HepG2 (cell line): ENCODE results near the gene RNF114. TPM values are rescaled to one million over a fixed set of nuclear protein-coding genes. Genes with fewer than 3 reads are reported as not detected.
A peak's percentile ranks its signal among the peaks of the same experiment; 100 is the strongest.

Source experiments
- ATAC-seq: fragments of 200-7000 bp; cut with Tn5 transposase; 3 replicates; pipeline ENCODE4 v1.9.1; 2020; ENCODE audit warnings: mild to moderate bottlenecking, moderate library complexity
- BruUV-seq: library from RNA; stranded (reverse); fragments of 400-500 nt; replicated peaks from 2 replicates; lab custom pipeline; 2021; lab: Mats Ljungman, UMichigan
- CTCF ChIA-PET: fragments of 300-600 bp; formaldehyde crosslinking; extraction: SDS; loops from one replicate; lab custom pipeline; 2021; ENCODE audit warnings: low total read pairs, inconsistent platforms, low intra/inter-chr PET ratio; lab: Yijun Ruan, JAX
- POLR2A ChIA-PET: fragments of 350-600 bp; sonication (Branson Sonifier 250); formaldehyde crosslinking; loops from one replicate; lab custom pipeline; 2020; ENCODE audit warnings: antibody characterized with exemption, inconsistent platforms; lab: Yijun Ruan, JAX
- DNase-seq: peaks from one replicate; pipeline ENCODE4 v3.0.0-alpha.2; 2015; ENCODE audit warnings: low spot score
- FAIRE-seq: peaks from 3 replicates; lab custom pipeline; 2011; peaks lifted over from hg19 to GRCh38; lab: Jason Lieb, UNC
- H2AFZ ChIP-seq: one replicate; pipeline ENCODE4 v1.6.1; 2011; ENCODE audit warnings: low read length, inconsistent platforms
- H3K27ac ChIP-seq: fragments of 300-600 bp; 3 replicates; pipeline ENCODE4 v1.8.0; 2011; ENCODE audit warnings: mixed run types, mild to moderate bottlenecking, mixed read lengths, low read length, inconsistent platforms; ENCODE audit not compliant: insufficient read depth; ENCODE audit errors: extremely low read length
- H3K27me3 ChIP-seq, 2 experiments: fragments of 200-600 bp in 1 of 2; 2 replicates in 1 of 2; 3 replicates in 1 of 2; pipeline versions ENCODE4 v1.6.0 to v1.8.0; 2011; ENCODE audit warnings: low read length in 2 of 2, mild to moderate bottlenecking in 2 of 2, moderate library complexity in 2 of 2, inconsistent platforms in 1 of 2; ENCODE audit not compliant: insufficient read depth in 2 of 2, control insufficient read depth in 1 of 2
- H3K36me3 ChIP-seq, 2 experiments: fragments of 200-600 bp in 1 of 2; replicated peaks in 1 of 2; 2 replicates in 1 of 2; 3 replicates in 1 of 2; pipeline versions ENCODE4 v1.5.1 to v1.8.0; 2011; ENCODE audit warnings: low read length in 2 of 2, inconsistent platforms in 1 of 2; ENCODE audit not compliant: insufficient read depth in 2 of 2, control insufficient read depth in 1 of 2
- H3K4me1 ChIP-seq: 2 replicates; pipeline ENCODE4 v1.5.1; 2012; ENCODE audit warnings: low read length, inconsistent platforms; ENCODE audit not compliant: insufficient read depth
- H3K4me2 ChIP-seq: 2 replicates; pipeline ENCODE4 v1.6.0; 2011; ENCODE audit warnings: low read depth, low read length, inconsistent platforms
- H3K4me3 ChIP-seq, 3 experiments: fragments of 200-600 bp in 1 of 3; sonication (generic), shearing (Covaris generic) in 1 of 3; replicated peaks in 1 of 3; 2 replicates each; pipeline ENCODE4 v1.5.1; 2011 to 2016; ENCODE audit warnings: low read length in 3 of 3, inconsistent platforms in 2 of 3, low read depth in 2 of 3, mild to moderate bottlenecking in 2 of 3, control low read depth in 1 of 3, mixed read lengths in 1 of 3; ENCODE audit not compliant: insufficient read depth in 1 of 3
- H3K79me2 ChIP-seq: one replicate; pipeline ENCODE4 v1.6.1; 2011; ENCODE audit warnings: low read length, inconsistent platforms; ENCODE audit not compliant: insufficient read depth
- H3K9ac ChIP-seq: 2 replicates; pipeline ENCODE4 v1.6.0; 2011; ENCODE audit warnings: mild to moderate bottlenecking, low read depth, low read length, inconsistent platforms; ENCODE audit not compliant: insufficient read depth
- H3K9me3 ChIP-seq: 2 replicates; pipeline ENCODE4 v1.5.1; 2012; ENCODE audit warnings: mild to moderate bottlenecking, low read length
- H4K20me1 ChIP-seq: 2 replicates; pipeline ENCODE4 v1.6.0; 2011; ENCODE audit warnings: inconsistent platforms, mild to moderate bottlenecking, low read length, moderate library complexity; ENCODE audit not compliant: insufficient read depth
- ATRX ChIP-seq: sonication (generic); formaldehyde crosslinking; IDR thresholded peaks from 2 replicates; pipeline ENCODE4 v1.4.0; 2020; ENCODE audit warnings: missing genetic modification reagents, borderline replicate concordance
- E2F2 ChIP-seq: sonication (generic); formaldehyde crosslinking; IDR thresholded peaks from 2 replicates; pipeline ENCODE4 v1.4.0; 2020; ENCODE audit warnings: missing genetic modification reagents, borderline replicate concordance
- FOXA1 ChIP-seq, 2 experiments: fragments of 450-650 bp in 1 of 2; sonication (generic) in 1 of 2; formaldehyde crosslinking in 1 of 2; IDR thresholded peaks; 2 replicates each; pipeline versions ENCODE4 v1.4.0 to v1.6.1; 2016 to 2020; ENCODE audit warnings: missing genetic modification reagents in 1 of 2
- FOXP1 ChIP-seq, 2 experiments: fragments of 450-650 bp in 1 of 2; IDR thresholded peaks; 2 replicates each; pipeline ENCODE4 v1.6.1; 2017 to 2018; ENCODE audit warnings: antibody characterized with exemption in 1 of 2
- KLF15 ChIP-seq: sonication (generic); formaldehyde crosslinking; IDR thresholded peaks from 2 replicates; pipeline ENCODE4 v1.8.1; 2023; ENCODE audit warnings: borderline replicate concordance, mild to moderate bottlenecking, inconsistent platforms, missing genetic modification reagents, mixed read lengths
- MTA3 ChIP-seq: sonication (generic); formaldehyde crosslinking; IDR thresholded peaks from 2 replicates; pipeline ENCODE4 v1.4.0; 2020; ENCODE audit warnings: missing genetic modification reagents
- NFYC ChIP-seq: IDR thresholded peaks from 2 replicates; pipeline ENCODE4 v1.6.1; 2016; ENCODE audit warnings: missing genetic modification reagents, missing compliant biosample characterization
- NR1H2 ChIP-seq: sonication (generic); formaldehyde crosslinking; IDR thresholded peaks from 2 replicates; pipeline ENCODE4 v1.8.1; 2022; ENCODE audit warnings: low read depth, missing genetic modification reagents, borderline replicate concordance
- PAXIP1 ChIP-seq: sonication (generic); formaldehyde crosslinking; conservative IDR thresholded peaks from 2 replicates; pipeline ENCODE4 v1.4.0; 2020; ENCODE audit warnings: mild to moderate bottlenecking, missing genetic modification reagents, moderate library complexity
- PBX3 ChIP-seq: sonication (generic); formaldehyde crosslinking; IDR thresholded peaks from 2 replicates; pipeline ENCODE4 v1.8.1; 2023; ENCODE audit warnings: missing genetic modification reagents, inconsistent platforms, borderline replicate concordance
- SIX4 ChIP-seq: sonication (generic); formaldehyde crosslinking; IDR thresholded peaks from 2 replicates; pipeline ENCODE4 v1.4.0; 2020; ENCODE audit warnings: missing genetic modification reagents
- SNAPC2 ChIP-seq: sonication (generic); formaldehyde crosslinking; IDR thresholded peaks from 2 replicates; pipeline ENCODE4 v1.8.1; 2022; ENCODE audit warnings: mild to moderate bottlenecking, missing genetic modification reagents
- ZFP91 ChIP-seq: sonication (generic); formaldehyde crosslinking; IDR thresholded peaks from 2 replicates; pipeline ENCODE4 v1.9.0; 2022; ENCODE audit warnings: missing genetic modification reagents, mild to moderate bottlenecking, borderline replicate concordance
- ZNF20 ChIP-seq: sonication (generic); formaldehyde crosslinking; IDR thresholded peaks from 2 replicates; pipeline ENCODE4 v1.4.0; 2020; ENCODE audit warnings: mild to moderate bottlenecking, moderate library complexity, missing genetic modification reagents
- ZNF460 ChIP-seq: sonication (generic); formaldehyde crosslinking; IDR thresholded peaks from 2 replicates; pipeline ENCODE4 v1.5.1; 2020; ENCODE audit warnings: missing genetic modification reagents, mild to moderate bottlenecking, borderline replicate concordance
- ZNF607 ChIP-seq: sonication (generic); formaldehyde crosslinking; IDR thresholded peaks from 2 replicates; pipeline ENCODE4 v1.5.1; 2020; ENCODE audit warnings: missing genetic modification reagents, mild to moderate bottlenecking, borderline replicate concordance
- ZNF878 ChIP-seq: sonication (generic); formaldehyde crosslinking; IDR thresholded peaks from 2 replicates; pipeline ENCODE4 v1.8.1; 2023; ENCODE audit warnings: mild to moderate bottlenecking, missing genetic modification reagents, moderate library complexity
- WGBS: methylation state at CpG from one replicate; pipeline ENCODE4 v1.1.6; 2017; ENCODE audit warnings: low lambda C conversion rate; 5-methylcytosine and 5-hydroxymethylcytosine counted together
- in situ Hi-C: cut with HindIII; loops from 2 replicates; pipeline ENCODE4 v1.10.0; 2017; ENCODE audit warnings: low pct_unique_long_range_greater_than_20kb; ENCODE audit not compliant: extremely low pct_ligation_motif_present
- intact Hi-C: fragments of 100-400 bp; cut with micrococcal nuclease; formaldehyde crosslinking; loops from one replicate; pipeline ENCODE4 v1.10.0; 2022; ENCODE audit not compliant: unreplicated experiment
- polyA plus RNA-seq, 8 experiments: library from polyadenylated mRNA; depleted of rRNA in 3 of 8; stranded (reverse) in 7 of 8; unstranded in 1 of 8; fragments of >200 nt; fragmentation: Illumina TruSeq in 4 of 8; extraction: Trizol in 4 of 8; gene quantifications; 2 replicates each; pipeline versions ENCODE4 v1.2.1 to v1.2.3, GENCODE V29; 2011 to 2016; ENCODE audit warnings: low read depth in 4 of 8, missing spikeins in 1 of 8, mixed read lengths in 1 of 8; ENCODE audit not compliant: insufficient read depth in 1 of 8
- total RNA-seq, 5 experiments: library from RNA; depleted of rRNA; stranded (reverse); fragments of >200 nt; fragmentation: Illumina TruSeq; extraction: Trizol; gene quantifications; 2 replicates each; pipeline ENCODE4 v1.2.3, GENCODE V29; 2016; ENCODE audit warnings: low read depth in 1 of 5

Gene RNF114
- total and polyA plus RNA-seq, 2 of the 13 experiments (the other 11 are each of a cell fraction or from before 2014, with no cell fraction given), result 119 to 126 TPM

GRCh38 chr20:49929142-49929494 lies 7.1 kb upstream of the RNF114 start:
- Histone ChIP-seq H3K4me1 (peaks cover 44% of the 10 kb centered on the region), H3K27ac (no peak overlapping the region), H3K79me2 (no peaks in the 10 kb centered on the region), H3K9me3 (no peaks in the 10 kb centered on the region), H3K27me3 (no peaks in the 10 kb centered on the region), H2AFZ (peak overlapping the region; percentile 52), H3K4me2 (peak overlapping the region; percentile 64), H3K36me3 (no peaks in the 10 kb centered on the region), H4K20me1 (no peaks in the 10 kb centered on the region), H3K4me3 (peak overlapping the region in 1 of 3 experiments; percentile 36; a peak in 1 of 6 replicates), H3K9ac (no peak overlapping the region)
- intact Hi-C loops (loop anchor here (1.0 to 2.0 kb wide), 3 partner anchors 14 to 319 kb away; partner anchors contain the start of gene SPATA2), in situ Hi-C loops (no loop called here)
- ATAC-seq (peak; percentile 37), FAIRE-seq (no peak), DNase-seq (no peak)
- whole genome bisulfite sequencing, result 5% methylated on average over 4 of the region's 4 CpGs
- no TSS peak for BruUV-seq
- POLR2A ChIA-PET, result interaction anchor here (5.9 kb wide), 1 partner anchor 13 kb away, joined by 28 read pairs; the partner anchor contains the start of gene SPATA2
- CTCF ChIA-PET, result interaction anchor here (1.0 to 2.1 kb wide), 9 partner anchors 13 to 387 kb away, joined by 3 to 23 read pairs (median 6); partner anchors contain the start of gene SPATA2
- TF ChIP-seq KLF15 (CRISPR knock-in tag) (no peak), PBX3 (CRISPR knock-in tag) (no peak), SIX4 (CRISPR knock-in tag) (no peak), ZFP91 (no peak), ZNF20 (CRISPR knock-in tag) (0 out of 2 replicates have a peak, but pooled peaks have one; percentile 14), NR1H2 (CRISPR knock-in tag) (no peak), ZNF878 (CRISPR knock-in tag) (no peak), MTA3 (CRISPR knock-in tag) (no peak), ATRX (CRISPR knock-in tag) (no peak), E2F2 (CRISPR knock-in tag) (no peak), ZNF607 (CRISPR knock-in tag) (0 out of 2 replicates have a peak, but pooled peaks have one; percentile 27), SNAPC2 (CRISPR knock-in tag) (0 out of 2 replicates have a peak, but pooled peaks have one; percentile 21), FOXA1 (IDR thresholded peaks at IDR 0.05) (no peak), FOXA1 (CRISPR knock-in tag; IDR thresholded peaks at IDR 0.05) (no peak), FOXP1 (IDR thresholded peaks at IDR 0.05) (no peak), FOXP1 (CRISPR knock-in tag; IDR thresholded peaks at IDR 0.05) (no peak), NFYC (CRISPR knock-in tag) (no peak), PAXIP1 (no peak), ZNF460 (no peak)
